NOMO-1 treated with DMSO at 0.1 percent for 48 hours (cell line): ENCODE results near the gene ADI1.
"Not testable (repeated sequence)": the region's sequence is repeated elsewhere in the genome, so short reads cannot be mapped to it uniquely, and the experiment has no call there.

Source experiments
- DNase-seq: peaks from one replicate; lab custom pipeline; 2025; ENCODE audit not compliant: unreplicated experiment; lab: John Stamatoyannopoulos, UW

Gene ADI1

GRCh38 chr2:3494984-3495666 lies 24.2 kb downstream of the ADI1 start:
- DNase-seq = no peak

GRCh38 chr2:3493615-3494007 lies 25.7 kb downstream of the ADI1 start:
- no peak for DNase-seq

- no peak for DNase-seq
Observed at GRCh38 chr2:3492951-3493614, 26.2 kb downstream of the ADI1 start.

DNA sequence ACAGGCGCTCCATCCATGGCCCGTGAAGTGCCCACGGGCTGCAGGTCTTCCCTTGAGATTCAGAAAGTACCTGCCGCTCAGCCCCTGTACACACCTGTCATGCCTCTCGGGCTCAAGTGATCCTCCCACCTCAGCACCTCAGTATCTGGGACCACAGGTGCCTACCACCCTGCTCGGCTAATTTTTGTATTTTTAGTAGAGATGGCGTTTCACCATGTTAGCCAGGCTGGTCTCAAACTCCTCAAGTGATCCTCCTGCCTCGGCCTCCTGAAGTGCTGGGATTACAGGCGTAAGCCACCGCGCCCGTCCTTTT lies 26.9 kb downstream of the ADI1 start:
- not testable (repeated sequence) for DNase-seq

GRCh38 chr2:3491716-3492474 lies 27.4 kb downstream of the ADI1 start:
- no peak for DNase-seq

GRCh38 chr2:3491306-3491705 lies 28.0 kb downstream of the ADI1 start:
- no peak for DNase-seq

- no peak for DNase-seq
Observed at GRCh38 chr2:3490191-3491170, 28.9 kb downstream of the ADI1 start.

- DNase-seq = no peak
Observed at GRCh38 chr2:3489764-3490115, 29.6 kb downstream of the ADI1 start.

GRCh38 chr2:3488855-3489763 lies 30.2 kb downstream of the ADI1 start:
- no peak for DNase-seq

DNA sequence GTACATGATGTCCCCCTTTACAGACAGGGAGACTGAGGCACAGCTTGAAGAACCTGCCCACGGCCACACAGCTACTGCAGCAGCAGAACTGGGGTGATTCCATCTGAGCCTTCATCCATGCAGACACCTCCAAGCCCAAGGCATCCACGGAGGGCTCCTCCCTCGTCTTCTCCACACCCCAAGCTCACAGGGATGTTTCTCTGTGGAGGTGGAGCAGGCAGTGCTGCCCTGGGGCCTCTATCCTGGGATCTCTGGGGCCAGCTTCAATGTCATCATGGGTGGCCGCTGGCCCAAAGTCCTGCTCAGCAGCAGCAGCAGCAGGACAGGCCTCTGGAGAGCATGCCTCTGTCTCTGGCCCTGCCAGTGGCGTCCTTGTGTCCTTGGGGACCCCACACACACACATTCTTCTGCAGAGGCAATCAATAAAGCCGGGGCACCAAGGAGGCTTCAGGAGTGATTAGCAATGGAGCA lies 31.2 kb downstream of the ADI1 start:
- no peak for DNase-seq

- DNase-seq = no peak
Observed at GRCh38 chr2:3487432-3487831, 31.9 kb downstream of the ADI1 start.

- no peak for DNase-seq
Observed at GRCh38 chr2:3487028-3487425, 32.3 kb downstream of the ADI1 start.

DNA sequence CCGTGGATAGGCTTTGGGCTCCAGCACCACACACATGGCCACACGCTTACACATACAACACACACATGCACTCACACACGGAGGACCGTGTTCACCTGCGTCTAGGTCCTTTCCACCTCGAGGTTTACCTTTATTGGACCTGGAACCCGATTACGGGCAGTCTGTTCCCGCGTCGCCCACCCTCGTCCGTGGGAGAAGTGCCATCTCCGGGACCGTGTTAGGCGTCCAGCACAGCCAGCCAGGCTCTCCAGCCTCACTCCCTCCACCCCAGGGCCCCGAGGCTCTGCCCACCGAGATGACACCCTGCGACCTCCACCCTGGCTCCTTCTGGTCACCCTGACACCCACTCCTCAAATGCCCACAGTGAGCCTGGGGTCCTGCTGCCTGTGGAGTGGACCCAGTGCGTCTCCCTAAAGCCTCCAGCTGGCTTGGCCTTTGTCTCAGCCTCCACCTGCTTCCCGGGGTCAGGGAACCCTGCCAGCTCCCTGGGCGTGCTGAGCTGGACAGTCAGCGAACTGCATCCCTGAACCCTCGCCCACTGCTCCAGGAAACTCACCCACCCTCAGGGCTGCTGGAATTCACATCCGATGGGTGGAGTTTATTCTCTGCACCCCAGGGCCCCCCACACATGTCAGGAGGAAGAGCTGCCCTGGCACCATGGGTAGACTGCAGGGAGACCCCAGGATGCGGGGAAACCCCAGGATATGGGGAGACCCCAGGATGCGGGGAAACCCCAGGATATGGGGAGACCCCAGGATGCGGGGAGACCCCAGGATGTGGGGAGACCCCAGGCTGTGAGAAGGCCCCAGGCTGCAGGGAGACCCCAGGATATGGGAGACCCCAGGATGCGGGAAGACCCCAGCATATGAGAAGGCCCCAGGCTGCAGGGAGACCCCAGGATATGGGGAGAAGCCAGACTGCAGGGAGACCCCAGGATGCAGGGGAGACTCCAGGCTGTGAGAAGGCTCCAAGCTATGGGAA lies 33.0 kb downstream of the ADI1 start:
- no peak for DNase-seq

GRCh38 chr2:3485166-3485565 lies 34.2 kb downstream of the ADI1 start:
- DNase-seq = no peak

DNA sequence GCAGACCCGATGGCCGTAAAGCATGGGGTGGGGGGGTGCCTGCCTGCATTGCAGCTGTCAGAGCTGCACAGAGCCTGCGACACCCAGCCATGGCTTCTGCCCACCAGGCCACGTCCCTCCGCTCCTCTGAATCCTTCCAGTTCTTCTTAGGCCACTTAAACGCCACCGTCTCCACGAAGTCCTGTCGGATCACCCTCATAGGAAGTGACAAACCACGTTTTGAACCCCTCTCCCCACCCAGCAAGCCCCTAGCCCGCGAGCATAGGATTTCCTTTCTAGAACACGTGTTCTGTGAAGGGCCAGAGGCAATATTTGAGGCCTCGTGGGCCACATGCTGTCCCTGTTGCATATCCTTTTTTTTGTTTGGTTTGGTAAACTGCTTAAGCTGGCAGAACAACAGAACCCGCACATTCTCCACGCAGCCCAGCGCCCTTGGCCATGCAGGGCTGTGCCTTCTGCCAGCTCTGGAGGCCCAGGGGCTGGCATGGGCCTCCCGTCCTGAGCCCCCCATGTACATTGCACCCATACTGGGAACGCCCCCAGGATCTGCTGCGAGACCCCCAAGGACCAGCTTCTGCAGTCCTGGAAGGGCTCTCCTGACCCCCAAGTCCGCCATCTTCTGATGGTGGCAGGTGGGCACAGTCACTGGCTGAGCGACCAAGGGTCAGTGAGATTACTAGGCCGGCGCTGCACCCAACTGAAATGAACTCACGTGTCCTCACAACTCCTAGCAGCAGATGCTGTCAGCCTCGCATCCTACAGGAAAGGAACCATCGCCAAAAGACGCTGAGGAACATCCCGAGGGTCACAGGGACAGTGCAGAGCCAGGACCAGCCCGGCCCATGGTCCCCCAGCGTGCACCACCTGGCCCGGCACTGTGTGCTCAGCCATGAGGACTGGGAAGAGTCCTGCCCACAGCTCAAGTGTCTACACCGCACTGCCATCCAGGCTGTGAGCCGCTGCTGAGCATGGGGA lies 35.1 kb downstream of the ADI1 start:
- DNase-seq = no peak

DNA sequence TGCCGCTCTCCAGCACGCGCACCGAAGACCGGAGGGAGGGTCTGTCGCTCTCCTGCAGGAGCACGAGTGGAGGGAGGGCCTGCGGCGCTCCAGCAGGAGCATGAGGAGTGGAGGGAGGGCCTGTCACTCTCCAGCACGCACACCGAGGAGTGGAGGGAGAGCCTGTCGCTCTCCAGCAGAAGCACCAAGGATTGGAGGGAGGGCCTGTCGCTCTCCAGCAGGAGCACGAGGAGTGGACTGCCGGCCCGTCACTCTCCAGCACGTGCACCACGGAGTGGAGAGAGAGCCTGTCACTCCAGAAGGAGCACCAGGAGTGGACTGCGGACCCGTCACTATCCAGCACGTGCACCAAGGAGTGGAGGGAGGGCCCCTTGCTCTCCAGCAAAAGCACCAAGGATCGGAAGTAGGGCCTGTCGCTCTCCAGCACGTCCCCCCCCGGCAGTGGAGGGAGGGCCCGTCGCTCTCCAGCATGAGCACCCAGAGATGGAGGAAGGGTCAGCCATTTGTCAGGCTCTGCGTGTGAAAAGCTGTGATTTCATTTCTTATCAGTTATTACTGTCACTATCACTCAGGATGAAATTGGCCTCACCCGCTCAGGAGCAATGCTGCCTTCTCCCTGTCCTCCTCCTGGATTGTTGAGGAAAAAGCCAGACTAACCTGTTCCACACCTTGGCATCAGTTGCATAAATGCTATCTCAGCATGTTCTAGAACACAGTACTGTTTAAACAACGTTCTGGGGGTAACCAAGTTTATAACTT lies 35.9 kb downstream of the ADI1 start:
- no peak for DNase-seq

- DNase-seq = no peak
Observed at GRCh38 chr2:3482363-3482821, 36.9 kb downstream of the ADI1 start.
